Kidney (tissue), 14 donors: ENCODE results near the gene FCN1. TPM values are rescaled to one million over a fixed set of nuclear protein-coding genes. Genes with fewer than 3 reads are reported as not detected.
A peak's percentile ranks its signal among the peaks of the same experiment; 100 is the strongest.

Source experiments
- DNase-seq, 5 donors: peaks; one replicate each; pipeline ENCODE4 v3.0.0-alpha.2; 2013 to 2020
- FAIRE-seq: peaks from 2 replicates; lab custom pipeline; 2012; peaks lifted over from hg19 to GRCh38; lab: Jason Lieb, UNC
- H3K27ac ChIP-seq, 2 donors: one replicate each; pipeline ENCODE4 v1.7.0; 2013; ENCODE audit warnings: low read depth in 2 of 2, low read length in 2 of 2, inconsistent platforms in 1 of 2
- H3K27me3 ChIP-seq: one replicate; pipeline ENCODE4 v1.7.1; 2013; ENCODE audit warnings: low read length, inconsistent platforms; ENCODE audit not compliant: control insufficient read depth, insufficient read depth
- H3K36me3 ChIP-seq, 3 donors: one replicate each; pipeline versions ENCODE4 v1.7.0 to v1.7.1; 2013; ENCODE audit warnings: low read length in 3 of 3, control low read depth in 1 of 3, inconsistent platforms in 1 of 3; ENCODE audit not compliant: insufficient read depth in 3 of 3, control insufficient read depth in 2 of 3
- H3K4me1 ChIP-seq, 3 donors: one replicate each; pipeline versions ENCODE4 v1.7.0 to v1.7.1; 2013; ENCODE audit warnings: low read length in 3 of 3, inconsistent platforms in 1 of 3, low read depth in 1 of 3; ENCODE audit not compliant: control insufficient read depth in 2 of 3, insufficient read depth in 2 of 3
- H3K4me3 ChIP-seq, 3 donors: one replicate each; pipeline versions ENCODE4 v1.7.0 to v1.8.1; 2013; ENCODE audit warnings: low read length in 3 of 3, control low read depth in 1 of 3, inconsistent platforms in 1 of 3
- H3K9ac ChIP-seq, 3 donors: one replicate each; pipeline versions ENCODE4 v1.7.0 to v1.7.1; 2013; ENCODE audit warnings: low read length in 3 of 3, control low read depth in 1 of 3, inconsistent platforms in 1 of 3
- H3K9me3 ChIP-seq, 3 donors: one replicate each; pipeline versions ENCODE4 v1.7.0 to v1.7.1; 2013; ENCODE audit warnings: low read length in 3 of 3, control low read depth in 1 of 3, inconsistent platforms in 1 of 3; ENCODE audit not compliant: control insufficient read depth in 2 of 3, insufficient read depth in 1 of 3
- intact Hi-C: fragments of 100-400 bp; cut with DNase I; formaldehyde crosslinking; loops from one replicate; pipeline ENCODE4 v1.11.1; 2022
- polyA plus RNA-seq: library from polyadenylated mRNA; stranded (reverse); fragments of 350-450 nt; fragmentation: Illumina TruSeq; extraction: RNeasy Lipid Tissue Mini Kit (QIAGEN cat#74804); gene quantifications from one replicate; pipeline ENCODE4 v1.2.3, GENCODE V29; 2014; ENCODE audit warnings: low read depth, low replicate concordance; ENCODE audit not compliant: insufficient read depth
- total RNA-seq: library from RNA; stranded (reverse); fragmentation: NEBNext Ultra II Directional; extraction: Animal tissue kit (Norgen Biotek cat#: 25700); gene quantifications from one replicate; pipeline ENCODE4 v1.2.1, GENCODE V29; 2021
- TF ChIP-seq, protein P1 (sequence below): IDR thresholded peaks from 3 replicates; pipeline ENCODE4 v1.5.1; 2012; ENCODE audit warnings: mild to moderate bottlenecking, moderate library complexity, borderline replicate concordance; ENCODE audit not compliant: insufficient read depth; ENCODE audit errors: extremely low read depth
- donor health status: control.
- donor health status: control.
- donor health status: control.
- donor health status: control.
- donor health status: control.
- donor health status: DM: yes; HTN: yes; CAD: no.
- donor health status: Normal renal cell carcinoma (clear cell type).

The FCN1 gene
- total and polyA plus RNA-seq, 2 donors from 2014 or later = 3.2 to 13.0 TPM

DNA sequence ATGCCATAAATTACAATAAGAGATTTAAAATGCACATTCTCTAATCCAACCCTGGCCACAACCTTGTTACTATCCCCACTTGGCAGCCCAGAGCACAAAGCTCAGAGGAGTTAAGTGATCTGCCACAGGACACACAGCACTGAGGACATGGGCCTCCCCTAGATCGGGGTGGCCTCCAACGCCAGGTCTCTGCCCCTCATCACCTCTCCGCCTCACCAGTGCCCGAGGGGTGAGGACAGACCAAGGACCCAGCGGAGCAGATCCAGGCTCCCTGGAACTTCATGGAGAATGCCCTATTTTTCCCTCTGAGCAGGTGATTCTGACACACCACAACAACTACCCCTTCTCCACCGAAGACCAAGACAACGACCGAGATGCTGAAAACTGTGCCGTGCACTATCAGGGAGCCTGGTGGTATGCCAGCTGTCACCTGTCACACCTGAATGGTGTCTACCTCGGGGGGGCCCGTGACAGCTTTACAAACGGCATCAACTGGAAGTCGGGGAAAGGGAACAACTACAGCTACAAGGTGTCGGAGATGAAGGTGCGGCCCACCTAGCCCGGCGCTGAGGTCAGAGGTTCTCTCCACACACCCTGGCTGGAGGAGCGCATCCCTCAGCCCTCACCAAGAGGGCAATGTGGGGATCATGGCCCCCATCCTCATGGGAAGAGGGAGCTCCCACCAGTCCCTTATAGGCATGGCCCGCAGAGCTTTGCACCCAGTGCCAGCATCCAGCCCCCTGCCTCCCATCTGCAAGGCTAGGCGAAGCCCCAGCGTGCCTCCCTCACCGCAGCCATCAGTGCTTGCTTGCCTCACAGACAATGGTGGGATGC is 49.6 kb downstream of the FCN1 start:
- H3K9me3 ChIP-seq = no peaks in the 10 kb centered on the region
- FAIRE-seq (no peak), DNase-seq (peak in 1 of 5 donors; percentile 49)
- H3K27me3 ChIP-seq = no peaks in the 10 kb centered on the region
- H3K9ac ChIP-seq = no peak overlapping the region
- intact Hi-C loops = no loop called here
- no peak overlapping the region for H3K27ac ChIP-seq
- H3K4me3 ChIP-seq = no peak overlapping the region
- TF ChIP-seq, protein P1, sequence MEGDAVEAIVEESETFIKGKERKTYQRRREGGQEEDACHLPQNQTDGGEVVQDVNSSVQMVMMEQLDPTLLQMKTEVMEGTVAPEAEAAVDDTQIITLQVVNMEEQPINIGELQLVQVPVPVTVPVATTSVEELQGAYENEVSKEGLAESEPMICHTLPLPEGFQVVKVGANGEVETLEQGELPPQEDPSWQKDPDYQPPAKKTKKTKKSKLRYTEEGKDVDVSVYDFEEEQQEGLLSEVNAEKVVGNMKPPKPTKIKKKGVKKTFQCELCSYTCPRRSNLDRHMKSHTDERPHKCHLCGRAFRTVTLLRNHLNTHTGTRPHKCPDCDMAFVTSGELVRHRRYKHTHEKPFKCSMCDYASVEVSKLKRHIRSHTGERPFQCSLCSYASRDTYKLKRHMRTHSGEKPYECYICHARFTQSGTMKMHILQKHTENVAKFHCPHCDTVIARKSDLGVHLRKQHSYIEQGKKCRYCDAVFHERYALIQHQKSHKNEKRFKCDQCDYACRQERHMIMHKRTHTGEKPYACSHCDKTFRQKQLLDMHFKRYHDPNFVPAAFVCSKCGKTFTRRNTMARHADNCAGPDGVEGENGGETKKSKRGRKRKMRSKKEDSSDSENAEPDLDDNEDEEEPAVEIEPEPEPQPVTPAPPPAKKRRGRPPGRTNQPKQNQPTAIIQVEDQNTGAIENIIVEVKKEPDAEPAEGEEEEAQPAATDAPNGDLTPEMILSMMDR = no peak
- peaks cover 0 to 2% (median 0%) of the 10 kb centered on the region in 3 donors for H3K4me1 ChIP-seq
- H3K36me3 ChIP-seq = no peaks in the 10 kb centered on the region

DNA sequence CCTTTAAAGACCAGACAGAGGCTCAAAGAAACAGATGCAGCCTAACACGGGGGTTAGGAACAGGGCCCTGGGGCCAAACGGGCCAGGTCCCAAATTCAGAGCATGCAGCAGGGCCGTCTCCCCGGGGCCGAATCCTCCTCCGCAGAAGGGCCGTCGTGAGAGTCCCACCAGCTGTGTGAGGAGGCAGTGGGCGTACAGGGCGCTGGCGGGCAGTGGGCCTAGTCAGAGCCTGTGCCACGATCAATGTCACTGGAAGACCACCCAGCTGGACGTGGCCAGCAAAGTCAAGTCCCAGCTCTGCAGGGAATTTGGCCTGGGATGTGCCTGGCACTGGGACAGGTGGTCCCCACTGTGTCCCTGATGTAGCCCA is 52.9 kb downstream of the FCN1 start:
- Histone ChIP-seq H3K9ac (no peak overlapping the region), H3K4me1 (no peaks in the 10 kb centered on the region), H3K4me3 (no peak overlapping the region), H3K27ac (no peak overlapping the region), H3K27me3 (no peaks in the 10 kb centered on the region), H3K36me3 (no peaks in the 10 kb centered on the region), H3K9me3 (no peaks in the 10 kb centered on the region)
- FAIRE-seq (no peak), DNase-seq (peak in 2 of 5 donors; percentile 12 to 57)
- intact Hi-C loops = no loop called here
- TF ChIP-seq, protein P1 = no peak

DNA sequence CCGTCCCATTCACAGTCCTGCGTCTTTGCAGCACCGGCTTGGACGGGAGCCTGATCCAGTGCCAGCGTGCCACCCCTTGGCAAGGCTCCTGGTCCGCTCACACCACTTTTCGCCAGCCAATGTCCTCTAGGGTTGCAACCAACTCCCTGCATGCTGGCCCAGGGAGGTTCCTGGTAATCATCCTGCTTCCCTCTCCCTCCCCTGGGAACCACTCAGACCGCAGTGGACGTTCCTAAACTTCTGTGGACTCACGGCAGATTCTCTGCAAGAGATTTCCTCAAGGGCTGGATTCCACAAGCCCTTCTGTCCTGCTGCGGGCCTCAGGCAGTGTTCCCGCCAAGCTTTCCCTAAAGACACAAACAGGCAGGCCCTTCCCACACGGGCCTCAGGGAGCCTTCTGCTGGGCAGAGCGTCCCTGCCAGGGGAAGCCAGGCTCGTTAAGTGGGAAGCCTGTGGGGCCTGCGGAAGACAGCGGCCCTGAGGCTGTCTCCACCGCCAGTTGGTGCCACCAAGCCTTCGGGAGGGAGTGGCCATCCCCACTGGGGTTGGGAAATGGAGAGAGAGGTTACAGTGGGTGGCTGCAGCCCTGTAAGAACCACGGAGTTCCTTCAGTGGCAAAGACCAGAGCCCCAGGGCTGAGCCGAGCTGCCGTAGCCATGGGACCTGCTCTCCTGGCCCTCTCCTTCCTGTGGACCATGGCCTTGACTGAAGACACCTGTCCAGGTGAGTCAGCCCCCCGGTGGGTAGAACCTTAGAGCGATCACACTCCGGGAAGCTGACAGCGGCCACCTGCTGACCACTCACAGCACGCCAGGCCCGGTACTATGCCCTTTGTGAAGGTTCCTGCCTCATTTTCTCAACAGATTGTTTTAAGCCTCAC is 53.5 kb downstream of the FCN1 start:
- Histone ChIP-seq H3K36me3 (no peaks in the 10 kb centered on the region), H3K9me3 (no peaks in the 10 kb centered on the region), H3K4me3 (no peak overlapping the region), H3K27ac (no peak overlapping the region), H3K27me3 (no peaks in the 10 kb centered on the region), H3K9ac (no peak overlapping the region), H3K4me1 (no peaks in the 10 kb centered on the region)
- no peak for FAIRE-seq
- TF ChIP-seq, protein P1 = no peak
- peak in 2 of 5 donors; percentile 9 to 59 for DNase-seq
- intact Hi-C loops = no loop called here
